HG02642 (cell line): Measurements from ENCODE around the gene LDLRAD4.

Experiments used
- ATAC-seq: cut with Tn5 transposase; IDR thresholded peaks from one replicate; pipeline ENCODE4 v1.9.1; 2021; ENCODE audit warnings: mild to moderate bottlenecking; ENCODE audit not compliant: unreplicated experiment, poor library complexity

LDLRAD4 gene

DNA sequence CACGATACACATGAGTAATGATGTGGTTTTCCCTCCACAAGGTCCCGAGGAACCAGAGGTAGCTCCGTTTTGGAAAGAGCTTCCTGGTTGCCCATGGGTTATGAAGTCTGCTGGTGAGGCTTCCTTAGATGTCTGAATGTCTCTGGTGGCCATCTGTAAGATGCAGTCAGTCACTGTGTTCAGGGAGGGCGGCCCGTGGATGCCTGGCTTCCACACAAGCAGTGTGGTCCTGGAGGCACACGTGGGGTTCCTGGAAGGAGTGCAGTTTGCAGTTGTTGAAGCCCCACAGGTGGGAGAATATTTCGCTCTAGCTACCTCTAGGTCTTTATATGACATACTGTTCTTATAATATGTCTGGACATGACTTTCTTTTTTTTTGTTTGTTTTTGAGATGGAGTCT lies 298.8 kb downstream of the LDLRAD4 start:
- no peak for ATAC-seq

DNA sequence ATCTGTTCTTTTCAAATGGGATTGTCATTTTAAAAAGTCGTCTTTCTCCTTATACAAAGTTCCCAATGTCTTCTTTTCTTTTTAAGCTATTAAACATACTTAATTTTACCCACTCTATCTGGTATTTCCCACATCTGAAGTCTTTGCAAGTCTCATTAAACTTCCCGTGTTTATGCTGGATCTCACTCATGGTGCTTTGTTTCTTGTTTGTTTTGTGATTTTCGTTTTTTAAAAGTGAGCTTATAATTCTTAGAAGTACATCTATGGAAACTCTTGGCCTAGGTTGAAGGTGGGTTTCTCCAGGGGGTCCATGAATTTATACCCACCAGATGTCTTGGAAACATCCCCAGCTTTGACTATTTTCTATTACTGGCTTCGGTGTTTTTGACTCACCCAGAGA lies 299.8 kb downstream of the LDLRAD4 start:
- ATAC-seq: no peak

DNA sequence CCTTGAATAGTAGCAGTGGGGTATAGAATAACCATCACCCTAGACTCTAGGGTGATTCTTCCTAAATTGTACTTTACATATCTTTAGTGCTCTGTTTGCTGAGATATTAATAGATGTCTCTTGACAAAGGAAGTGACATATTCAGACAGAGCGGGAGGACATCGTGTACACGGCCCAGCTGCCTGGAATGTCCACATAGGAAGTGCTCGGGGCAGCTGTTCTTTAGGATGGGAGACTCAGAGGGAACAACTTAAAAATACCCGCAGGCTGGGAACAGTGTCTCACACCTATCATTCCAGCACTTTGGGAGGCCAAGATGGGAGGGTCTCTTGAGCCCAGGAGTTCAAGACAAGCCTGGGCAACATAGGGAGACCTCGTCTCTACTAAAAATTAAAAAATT lies 301.7 kb downstream of the LDLRAD4 start:
- no peak for ATAC-seq

DNA sequence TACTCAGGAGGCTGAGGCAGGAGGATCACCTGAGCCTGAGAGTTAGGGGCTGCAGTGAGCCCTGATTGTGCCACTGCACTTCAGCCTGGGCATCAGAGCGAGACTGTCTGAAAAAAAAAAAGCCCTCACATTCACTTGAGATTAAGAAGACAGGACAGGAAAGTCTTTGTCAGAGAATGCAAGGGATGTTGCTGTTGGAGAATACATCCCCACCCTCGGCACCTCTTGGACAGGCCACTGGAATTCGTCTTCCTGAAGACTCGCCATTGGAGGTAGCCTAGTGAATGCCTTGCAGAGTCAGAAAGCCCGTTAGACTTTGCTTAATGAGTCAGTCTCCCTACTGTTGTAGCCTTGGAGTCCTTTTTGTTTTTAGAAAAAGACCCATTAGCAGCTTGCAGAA lies 302.2 kb downstream of the LDLRAD4 start:
- no peak for ATAC-seq

DNA sequence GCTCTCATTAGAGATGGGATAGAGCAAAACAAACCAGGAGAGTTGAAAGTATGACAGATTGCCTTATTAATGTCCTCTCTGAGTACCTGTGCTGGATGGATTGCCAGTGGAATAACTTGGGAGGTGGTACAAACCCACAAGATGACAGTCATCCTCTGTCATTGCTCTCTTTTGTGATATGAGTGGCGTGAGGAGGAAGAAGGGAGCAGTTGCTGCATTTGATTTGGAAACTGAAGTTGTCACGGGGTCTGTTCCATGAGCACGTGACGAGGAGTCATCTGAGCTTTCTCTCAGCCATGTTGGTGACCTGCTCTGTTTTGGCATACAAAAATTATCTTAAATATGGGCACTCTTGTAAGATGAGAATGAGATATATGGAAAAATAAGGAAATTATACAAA lies 302.9 kb downstream of the LDLRAD4 start:
- ATAC-seq: no peak

DNA sequence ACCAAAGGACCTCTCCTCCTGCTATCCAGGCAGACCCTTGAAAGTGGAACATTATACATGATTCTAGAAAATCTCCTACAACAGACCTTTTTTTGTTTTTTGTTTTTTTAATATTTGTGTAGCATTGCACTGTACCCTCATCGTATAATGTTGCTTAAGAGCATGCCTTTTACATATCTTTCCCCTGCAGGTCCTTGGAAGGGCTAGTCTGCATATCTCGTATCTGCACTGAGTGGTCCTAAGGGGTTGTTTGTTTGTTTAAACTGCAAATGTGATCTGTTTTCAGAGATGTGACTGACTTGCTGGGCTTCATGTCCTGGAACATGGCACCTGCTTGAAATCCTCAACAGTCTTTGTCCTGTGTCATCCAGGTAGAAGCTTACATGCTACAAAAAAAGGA lies 303.7 kb downstream of the LDLRAD4 start:
- no peak for ATAC-seq

DNA sequence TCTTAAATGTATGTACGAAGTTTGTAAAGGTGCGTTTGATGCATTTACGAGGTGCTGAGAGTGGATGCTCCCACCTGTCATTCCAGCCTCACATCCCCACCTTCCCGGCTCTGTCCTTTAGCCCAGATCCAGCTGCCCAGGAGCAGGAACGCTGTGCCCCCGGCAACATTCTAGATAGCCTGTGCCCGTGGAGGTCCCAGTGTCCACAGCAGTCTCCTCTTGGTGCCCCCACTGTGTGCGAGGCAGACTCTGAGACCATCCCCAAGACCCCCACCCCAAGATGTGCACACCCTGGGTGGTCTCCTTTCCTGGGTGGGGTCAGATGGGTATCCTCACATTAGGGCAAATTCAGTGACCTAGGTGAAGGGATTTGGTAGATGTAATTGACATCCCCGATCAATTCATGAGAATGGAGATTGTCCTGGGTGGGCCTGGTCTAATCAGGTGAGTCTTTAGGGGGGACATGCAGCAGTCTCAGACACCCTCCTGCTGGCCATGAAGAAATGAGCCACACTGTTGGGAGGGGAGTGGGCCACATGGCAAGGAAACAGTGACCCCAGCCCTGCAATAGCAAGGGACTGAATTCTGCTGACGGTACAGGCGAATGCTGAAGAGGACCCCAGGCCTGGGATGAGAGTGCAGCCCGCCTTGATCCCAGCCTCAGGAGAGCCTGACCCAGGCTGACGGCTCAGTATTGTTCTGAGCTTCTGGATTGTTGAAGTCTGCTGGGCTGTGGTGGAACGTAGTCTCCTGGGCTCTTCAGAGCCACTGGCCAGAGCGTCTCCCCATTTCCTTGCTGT lies 304.5 kb downstream of the LDLRAD4 start:
- no peak for ATAC-seq

DNA sequence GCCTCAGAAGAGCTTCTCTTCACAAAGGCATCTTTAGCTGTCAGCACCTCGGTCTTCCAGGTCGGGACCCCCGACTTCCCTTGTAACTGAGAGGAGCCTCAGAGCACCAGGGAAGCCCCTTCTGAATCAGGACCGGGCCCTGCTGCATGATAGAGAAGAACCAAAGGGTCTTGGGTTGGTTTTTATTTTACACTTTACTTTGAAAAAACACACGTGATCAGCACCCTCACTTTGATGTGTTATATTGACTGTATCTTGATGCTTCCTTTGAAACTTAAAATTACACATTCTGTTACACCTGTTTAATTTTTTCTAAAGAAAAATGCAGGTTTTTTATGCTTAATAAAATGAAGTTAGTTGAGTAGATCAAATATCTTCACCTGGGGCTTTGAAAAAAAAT lies 305.5 kb downstream of the LDLRAD4 start:
- no peak for ATAC-seq

DNA sequence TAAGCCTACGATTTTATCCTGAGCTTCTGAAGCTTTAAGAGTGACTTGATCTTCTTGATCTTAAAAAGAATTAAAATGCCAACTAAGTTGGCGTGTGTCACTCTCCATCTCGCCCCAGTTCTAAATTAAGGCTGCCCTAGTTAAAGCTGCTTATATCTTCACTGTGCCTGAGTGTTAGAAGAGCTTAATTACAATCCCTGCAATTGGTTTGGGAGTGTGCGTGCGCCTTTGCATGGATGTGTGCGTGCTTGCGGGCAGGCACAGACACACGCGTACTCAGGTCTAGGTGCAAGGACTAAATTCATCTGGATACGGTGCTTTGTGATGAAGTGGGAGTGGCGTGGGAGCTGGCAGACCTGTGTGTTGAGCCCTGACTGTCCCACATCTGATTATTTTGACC lies 306.3 kb downstream of the LDLRAD4 start:
- ATAC-seq: no peak

DNA sequence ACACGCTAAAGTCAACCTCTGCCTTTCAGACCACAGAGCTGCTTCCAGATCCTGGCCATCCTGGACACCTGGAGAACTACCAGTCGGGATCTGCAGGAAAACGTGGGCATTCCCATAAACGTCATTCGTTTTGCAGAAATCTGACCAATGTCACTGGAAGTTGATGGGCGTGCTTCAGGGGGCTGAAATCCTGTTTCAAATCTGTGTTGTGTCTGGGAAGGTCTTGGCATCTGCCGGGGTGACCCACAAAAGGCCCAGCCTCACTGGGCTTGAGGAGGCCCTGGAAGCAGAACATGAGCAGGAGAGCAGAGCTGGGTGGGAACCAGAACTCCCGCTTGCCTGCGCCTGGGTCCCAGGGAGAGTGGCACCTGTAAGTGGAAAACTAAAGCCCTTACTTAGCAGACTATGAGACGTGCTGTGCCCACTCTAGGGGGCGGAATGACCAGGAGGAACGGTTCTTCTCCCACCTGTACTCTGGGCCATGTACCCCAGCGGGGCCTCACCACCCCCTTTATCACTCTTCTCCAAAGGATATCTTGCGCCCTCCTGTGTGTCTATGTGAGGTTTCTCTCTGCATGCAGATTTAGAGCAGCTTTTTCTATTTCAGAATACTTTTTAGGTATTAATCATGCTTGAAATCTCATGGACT lies 306.9 kb downstream of the LDLRAD4 start:
- ATAC-seq: no peak

DNA sequence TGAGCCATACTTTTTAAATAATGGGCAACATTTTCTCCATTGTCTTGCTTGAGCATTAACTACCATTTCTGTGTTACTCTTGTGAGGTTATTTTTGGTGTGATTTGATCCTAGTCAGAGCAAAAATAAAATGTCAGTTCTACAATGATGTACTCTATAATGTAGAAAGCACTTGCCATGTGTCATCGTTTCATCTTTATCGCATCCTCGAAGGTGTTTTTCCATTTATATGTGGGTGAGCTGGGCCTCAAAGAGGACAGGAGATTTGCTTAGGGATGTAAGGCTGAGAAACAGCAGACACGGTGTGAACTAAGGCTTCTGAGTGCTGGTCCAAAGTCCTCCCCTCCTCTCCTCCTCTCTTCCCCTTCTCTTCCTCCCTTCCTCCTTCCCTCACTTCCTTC lies 308.0 kb downstream of the LDLRAD4 start:
- ATAC-seq: no peak

DNA sequence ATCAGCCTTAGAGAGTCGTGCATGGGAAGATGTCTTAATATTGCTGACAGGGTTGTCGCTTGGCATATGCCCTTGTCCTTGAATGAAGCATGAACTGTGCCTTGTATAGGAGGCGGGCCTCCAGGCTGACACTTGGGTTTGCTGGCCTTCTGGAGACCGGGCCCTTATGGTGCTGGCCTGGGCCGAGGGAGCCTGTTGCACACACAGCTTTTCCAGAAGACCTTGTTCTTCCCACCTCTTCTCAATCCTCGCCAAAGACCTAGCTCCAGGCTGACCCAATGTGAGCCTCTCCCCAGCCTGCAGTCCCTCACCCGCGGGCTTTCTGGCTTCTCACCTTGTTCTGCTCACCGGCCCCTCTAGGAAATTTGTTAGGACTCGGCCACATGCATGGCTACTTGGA lies 308.7 kb downstream of the LDLRAD4 start:
- ATAC-seq: no peak

DNA sequence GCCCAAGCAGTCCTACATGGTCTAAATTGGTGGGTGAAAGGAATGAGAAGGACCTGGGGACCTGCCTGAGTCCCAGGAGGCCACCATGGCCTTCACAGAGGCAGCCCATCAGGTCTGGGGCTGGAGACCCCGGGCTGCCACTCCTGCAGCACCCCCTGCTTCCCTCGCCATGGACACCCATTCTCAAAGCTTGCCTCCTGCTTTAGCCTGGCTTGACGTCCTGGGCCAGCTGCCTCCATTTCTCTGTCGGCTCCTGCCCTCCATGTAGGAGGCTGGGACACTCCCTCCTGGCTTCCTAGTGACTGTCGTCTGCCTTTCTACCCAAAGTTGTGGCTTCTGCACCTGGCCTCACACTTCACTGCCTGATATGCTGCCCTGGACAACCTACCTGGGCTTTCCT lies 309.2 kb downstream of the LDLRAD4 start:
- no peak for ATAC-seq

DNA sequence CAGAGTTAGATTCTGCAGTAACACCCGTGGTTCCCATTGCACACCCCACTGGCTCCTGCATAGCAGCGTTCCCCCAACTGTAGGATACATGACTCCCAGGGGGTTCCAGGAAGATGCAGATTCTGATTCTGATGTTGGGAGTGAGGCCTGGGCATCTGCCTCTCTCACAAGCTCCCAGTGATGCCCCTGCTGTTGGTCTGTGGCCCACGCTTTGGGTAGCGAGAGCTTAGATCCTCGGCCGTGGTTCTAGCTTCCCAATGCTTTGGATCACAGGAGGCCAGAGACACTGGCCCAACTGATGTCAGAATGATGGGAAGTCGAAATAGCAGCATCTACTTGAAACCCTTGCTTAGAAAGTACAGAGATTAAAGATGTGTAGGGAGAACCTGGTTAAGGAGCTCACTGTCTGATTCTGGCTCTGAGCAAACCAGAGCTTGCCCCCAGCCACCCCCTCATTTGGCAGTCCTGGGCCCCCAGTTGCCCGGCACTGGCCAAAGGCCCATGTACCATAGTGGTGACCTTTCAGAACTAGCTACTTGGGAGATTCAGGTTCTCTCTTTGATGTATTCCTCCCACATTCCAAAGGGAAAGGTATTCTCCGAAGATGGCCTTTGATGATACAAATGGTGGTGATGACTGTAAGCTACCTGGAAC lies 310.3 kb downstream of the LDLRAD4 start:
- no peak for ATAC-seq

DNA sequence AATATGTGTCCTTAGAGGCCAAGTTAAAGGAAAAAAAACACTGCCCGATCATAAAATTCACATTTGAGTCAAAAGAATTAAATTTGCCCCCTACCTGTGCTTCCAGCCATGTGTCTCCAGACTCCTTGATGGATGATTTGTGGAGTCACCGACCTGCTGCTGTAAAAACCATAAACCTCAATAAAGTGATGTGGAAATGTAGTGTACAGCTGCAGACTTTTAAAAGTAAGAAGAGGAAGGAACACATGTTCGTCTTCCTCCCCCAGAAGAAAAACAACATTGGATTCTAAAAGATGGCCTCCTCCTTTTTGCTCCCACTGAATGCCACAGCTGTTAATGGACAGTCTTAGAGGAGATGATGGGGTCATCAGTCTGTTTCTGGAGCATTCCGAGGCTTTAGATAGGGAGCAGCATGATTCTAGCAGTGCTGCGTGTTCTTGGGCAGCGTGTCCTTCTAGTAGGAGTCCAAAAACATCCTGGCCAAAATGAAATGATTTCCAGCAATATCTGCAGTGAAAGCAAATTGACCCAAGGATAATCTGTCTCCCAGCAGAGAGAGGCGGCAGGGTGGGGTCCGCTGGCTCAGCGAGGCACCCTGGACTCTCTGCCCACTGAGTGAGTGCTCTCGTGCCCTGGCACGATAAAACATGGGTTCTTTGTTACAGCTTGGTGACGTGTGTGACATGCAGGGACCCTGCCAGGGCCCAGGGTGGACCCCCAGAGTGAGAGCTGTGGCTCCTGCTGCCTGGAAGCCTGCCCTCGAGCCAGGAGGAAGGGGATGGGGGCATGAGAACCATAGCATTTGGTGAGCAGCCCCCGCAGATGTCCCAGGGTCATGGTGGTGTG lies 311.7 kb downstream of the LDLRAD4 start:
- ATAC-seq: no peak

DNA sequence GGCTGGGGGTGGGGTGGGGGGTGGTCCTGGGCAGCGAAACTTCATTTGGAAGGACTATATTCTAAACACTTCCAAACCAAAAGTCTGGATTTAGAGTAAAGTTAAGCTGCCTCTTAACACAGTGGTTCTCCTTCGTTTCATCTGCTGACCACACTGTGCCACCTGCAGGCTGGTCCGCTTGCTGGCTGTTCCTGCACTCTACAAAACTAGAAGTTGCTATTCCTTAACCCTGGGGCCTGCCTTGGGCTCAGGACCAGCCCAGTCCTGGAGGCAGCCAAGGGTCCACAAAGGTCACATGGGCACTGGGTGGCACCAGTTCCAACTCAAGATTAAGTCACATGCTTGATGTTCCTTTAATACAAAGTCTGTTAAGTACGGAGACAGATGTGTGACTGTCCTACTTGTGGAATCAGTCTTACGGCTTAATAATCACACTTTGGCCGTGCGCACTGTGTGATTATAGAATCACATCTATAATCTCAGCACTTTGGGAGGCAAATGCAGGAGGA lies 312.4 kb downstream of the LDLRAD4 start:
- no peak for ATAC-seq

DNA sequence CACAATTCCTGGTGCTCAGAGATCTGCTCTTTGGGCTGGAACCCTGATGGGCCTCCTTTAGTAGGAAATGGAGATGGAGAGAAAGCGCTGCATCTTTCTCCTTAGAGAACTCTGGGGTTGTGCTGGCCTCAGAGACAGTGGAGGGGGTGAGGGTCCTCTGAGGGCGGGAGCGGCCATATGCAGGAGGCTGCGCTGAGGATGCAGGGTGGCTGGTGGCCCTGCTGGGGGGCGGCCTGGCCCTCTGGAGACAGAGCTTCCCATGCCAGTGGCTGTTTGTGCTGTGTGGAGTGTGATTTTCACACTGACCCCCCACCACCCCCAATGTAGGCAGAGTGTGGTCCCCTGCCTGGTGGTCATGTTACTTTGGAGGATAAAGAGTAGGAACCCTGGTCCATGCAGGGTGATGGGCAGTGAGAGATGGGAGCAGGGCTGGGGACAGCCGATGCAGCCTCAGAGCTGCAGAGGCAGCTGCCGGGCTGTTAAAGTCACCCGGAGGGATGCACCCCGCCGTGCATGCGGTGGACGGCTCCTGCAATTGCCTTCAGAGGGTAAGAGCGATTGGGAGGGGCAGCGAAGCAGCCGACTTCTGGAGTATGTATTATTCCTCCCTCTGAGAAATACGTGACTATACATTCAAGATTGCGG lies 313.2 kb downstream of the LDLRAD4 start:
- no peak for ATAC-seq

DNA sequence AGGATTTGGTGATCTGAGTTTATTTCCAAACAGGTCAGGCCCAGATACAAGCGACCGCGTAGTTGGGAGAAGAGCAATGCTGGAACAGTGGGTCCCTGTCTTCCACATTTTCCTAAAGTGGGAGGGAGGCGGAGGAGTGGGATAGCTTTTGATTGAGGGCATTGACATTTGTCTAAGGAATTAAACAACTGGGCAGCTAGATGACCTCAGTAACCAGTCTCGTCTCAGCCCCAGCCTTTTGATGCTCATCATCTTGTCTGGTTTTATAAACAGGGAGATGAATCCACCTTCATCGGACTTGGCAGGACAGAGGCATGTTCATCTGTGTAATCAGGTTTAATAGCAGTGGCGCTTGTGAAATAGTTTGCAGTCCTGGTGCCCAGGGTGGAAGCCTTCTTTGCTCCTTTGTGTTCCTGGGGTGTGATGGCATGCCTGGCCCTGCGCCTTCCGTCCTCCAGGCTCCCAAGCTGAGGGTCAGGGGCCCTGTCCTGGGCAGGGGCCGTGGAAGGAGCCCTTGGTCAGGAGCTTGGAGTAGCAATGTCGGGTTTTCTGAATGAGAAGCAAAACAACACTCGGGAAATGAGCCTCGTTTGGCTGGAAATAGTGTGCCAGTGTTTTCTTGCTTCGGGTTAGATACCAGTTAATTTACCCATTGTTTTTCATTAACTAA lies 314.0 kb downstream of the LDLRAD4 start:
- no peak for ATAC-seq

DNA sequence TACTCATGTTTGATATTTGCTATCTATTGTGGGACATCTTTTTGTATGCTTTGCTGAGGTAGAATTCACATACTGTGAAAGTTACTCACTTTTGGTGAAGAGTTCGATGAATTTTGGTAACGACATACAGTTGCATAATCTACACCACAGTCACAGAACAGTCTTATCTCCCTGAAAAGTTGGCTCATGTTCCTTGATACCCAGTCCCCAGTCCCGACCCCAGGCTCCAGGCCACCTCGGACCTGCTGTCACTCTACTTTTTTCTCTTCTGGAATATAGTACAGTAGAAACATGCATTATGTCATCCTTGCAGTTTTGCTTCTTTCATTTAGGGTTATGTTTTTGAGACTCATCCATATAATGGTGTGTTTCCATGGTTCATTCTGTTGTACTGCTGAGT lies 316.1 kb downstream of the LDLRAD4 start:
- no peak for ATAC-seq

DNA sequence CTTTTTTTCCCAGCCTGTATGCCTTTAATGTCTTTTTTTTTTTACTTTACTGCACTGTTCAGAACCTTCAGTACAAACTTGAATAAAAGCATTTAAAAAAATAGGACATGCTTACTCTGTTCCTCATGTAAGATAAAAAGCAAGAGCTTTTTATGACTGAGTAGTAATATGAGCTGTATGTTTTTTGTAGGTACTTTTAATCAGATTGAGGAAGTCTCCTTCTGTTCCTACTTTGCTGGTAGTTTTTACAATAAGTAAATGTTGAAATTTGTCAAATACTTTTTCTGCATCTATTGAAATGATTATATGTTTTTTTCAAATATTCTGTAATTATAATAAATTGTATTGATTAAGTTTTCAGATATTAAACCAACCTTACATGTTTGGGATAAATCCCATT lies 318.0 kb downstream of the LDLRAD4 start:
- ATAC-seq: no peak
